DOHH2 (cell line): ENCODE measurements around the gene LCA5L.

Experiments
- CTCF ChIP-seq: fragments of 200-600 bp; sonication (generic); IDR thresholded peaks from one replicate; pipeline ENCODE4 v1.5.1; 2014; ENCODE audit warnings: antibody characterized with exemption, mild to moderate bottlenecking, low read depth, low read length; ENCODE audit not compliant: poor library complexity, severe bottlenecking
- EZH2phosphoT487 ChIP-seq: fragments of 200-600 bp; sonication (generic); IDR thresholded peaks from 2 replicates; pipeline ENCODE4 v1.6.1; 2017; ENCODE audit warnings: borderline replicate concordance, mild to moderate bottlenecking, antibody characterized with exemption, low read length, moderate library complexity, mixed read lengths

DNA sequence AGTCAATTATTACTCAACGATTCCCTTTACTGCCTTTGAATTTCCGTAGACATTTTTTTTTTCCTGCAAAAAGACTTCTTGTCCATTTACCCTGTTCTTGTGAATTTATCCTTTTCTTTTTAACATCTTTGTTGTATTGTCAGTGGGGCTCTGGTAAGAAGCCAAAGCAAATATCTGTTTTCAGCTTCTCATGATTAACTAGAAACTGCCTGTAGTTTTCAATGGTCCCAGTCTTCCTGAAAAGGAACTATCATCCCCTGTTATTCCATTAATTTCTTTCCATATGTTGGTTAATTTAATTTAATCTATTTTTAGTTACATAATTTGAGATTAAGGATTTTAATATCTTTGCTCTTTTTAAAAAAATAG lies 34.2 kb upstream of the LCA5L start:
- no peak for TF ChIP-seq CTCF
- TF ChIP-seq EZH2phosphoT487 = no peak
